Neural crest cell (in vitro differentiated cells): ENCODE data around the gene CYTH4. TPM values are rescaled to one million over a fixed set of nuclear protein-coding genes. Genes with fewer than 3 reads are reported as not detected.

Source experiments
- DNase-seq: peaks from one replicate; pipeline ENCODE4 v3.0.0; 2021; ENCODE audit warnings: low read depth, mixed read lengths, low spot score
- H3K27ac Mint-ChIP-seq: one replicate; pipeline ENCODE4 v1.8.0; 2021; ENCODE audit warnings: mild to moderate bottlenecking, mixed read lengths; ENCODE audit not compliant: unreplicated experiment
- H3K27me3 Mint-ChIP-seq: 2 replicates; pipeline ENCODE4 v1.8.0; 2021; ENCODE audit warnings: low read depth, mild to moderate bottlenecking, mixed read lengths
- H3K36me3 Mint-ChIP-seq: 2 replicates; pipeline ENCODE4 v1.8.0; 2021; ENCODE audit warnings: low read depth, mild to moderate bottlenecking, mixed read lengths
- H3K4me1 Mint-ChIP-seq: 2 replicates; pipeline ENCODE4 v1.8.0; 2021; ENCODE audit warnings: mixed read lengths
- H3K4me3 Mint-ChIP-seq: one replicate; pipeline ENCODE4 v1.8.0; 2021; ENCODE audit warnings: mild to moderate bottlenecking, mixed read lengths
- H3K9me3 Mint-ChIP-seq: 2 replicates; pipeline ENCODE4 v1.8.0; 2021; ENCODE audit warnings: mixed read lengths
- CTCF ChIP-seq: fragments of 200-600 bp; sonication (generic); conservative IDR thresholded peaks from 2 replicates; pipeline ENCODE4 v1.5.0; 2021; ENCODE audit warnings: antibody characterized with exemption, mild to moderate bottlenecking
- total RNA-seq: library from RNA; stranded (reverse); gene quantifications from 2 replicates; pipeline ENCODE4 v1.2.1, GENCODE V29; 2021

CYTH4 gene
- total RNA-seq, 1 donor from 2014 or later, result not detected

GRCh38 chr22:37300551-37301017 lies 18.3 kb downstream of the CYTH4 start:
- H3K9me3 Mint-ChIP-seq, result no peaks in the 10 kb centered on the region
- no peak for TF ChIP-seq CTCF
- no peak overlapping the region for H3K4me3 Mint-ChIP-seq
- no peaks in the 10 kb centered on the region for H3K27me3 Mint-ChIP-seq
- peaks cover 15% of the 10 kb centered on the region for H3K4me1 Mint-ChIP-seq
- H3K36me3 Mint-ChIP-seq, result no peaks in the 10 kb centered on the region
- DNase-seq, result no peak
- H3K27ac Mint-ChIP-seq, result no peak overlapping the region

- H3K4me3 Mint-ChIP-seq, result no peak overlapping the region
- no peaks in the 10 kb centered on the region for H3K27me3 Mint-ChIP-seq
- no peak for DNase-seq
These were observed 19.0 kb downstream of the CYTH4 start for GRCh38 chr22:37301144-37301830.

GRCh38 chr22:37302674-37303555 lies 20.6 kb downstream of the CYTH4 start:
- H3K27me3 Mint-ChIP-seq, result no peaks in the 10 kb centered on the region
- TF ChIP-seq CTCF, result no peak
- no peak overlapping the region for H3K4me3 Mint-ChIP-seq
- H3K36me3 Mint-ChIP-seq, result no peaks in the 10 kb centered on the region
- H3K9me3 Mint-ChIP-seq, result no peaks in the 10 kb centered on the region
- H3K27ac Mint-ChIP-seq, result no peak overlapping the region
- H3K4me1 Mint-ChIP-seq, result peaks cover 25% of the 10 kb centered on the region
- DNase-seq, result no peak

More at GRCh38 chr22:37301144-37301830, 19.0 kb downstream of the CYTH4 start:
- peaks cover 15% of the 10 kb centered on the region for H3K4me1 Mint-ChIP-seq
- no peaks in the 10 kb centered on the region for H3K9me3 Mint-ChIP-seq
- TF ChIP-seq CTCF, result no peak
- H3K27ac Mint-ChIP-seq, result no peak overlapping the region
- H3K36me3 Mint-ChIP-seq, result no peaks in the 10 kb centered on the region

GRCh38 chr22:37303821-37304274 lies 21.5 kb downstream of the CYTH4 start:
- DNase-seq, result no peak
- H3K9me3 Mint-ChIP-seq, result no peaks in the 10 kb centered on the region
- H3K4me1 Mint-ChIP-seq, result peaks cover 31% of the 10 kb centered on the region
- H3K27ac Mint-ChIP-seq, result no peak overlapping the region
- no peaks in the 10 kb centered on the region for H3K36me3 Mint-ChIP-seq
- TF ChIP-seq CTCF, result no peak
- no peaks in the 10 kb centered on the region for H3K27me3 Mint-ChIP-seq
- no peak overlapping the region for H3K4me3 Mint-ChIP-seq

- no peak for TF ChIP-seq CTCF
- DNase-seq, result no peak
- H3K27me3 Mint-ChIP-seq, result no peaks in the 10 kb centered on the region
- H3K9me3 Mint-ChIP-seq, result no peaks in the 10 kb centered on the region
- no peak overlapping the region for H3K27ac Mint-ChIP-seq
- H3K36me3 Mint-ChIP-seq, result no peaks in the 10 kb centered on the region
- no peak overlapping the region for H3K4me3 Mint-ChIP-seq
- H3K4me1 Mint-ChIP-seq, result peaks cover 31% of the 10 kb centered on the region
These were observed 22.5 kb downstream of the CYTH4 start for GRCh38 chr22:37304595-37305343.
